Astrocyte (in vitro differentiated cells and primary cell): Measurements from ENCODE around the gene PAPPA2.

ENCODE experiments used
- EZH2 ChIP-seq: IDR thresholded peaks from 2 replicates; pipeline ENCODE4 v1.6.1; 2012; ENCODE audit warnings: mild to moderate bottlenecking, low read length, inconsistent platforms; ENCODE audit not compliant: insufficient read depth
- TF ChIP-seq, protein P1 (sequence below): IDR thresholded peaks from 2 replicates; pipeline ENCODE4 v1.5.1; 2011; ENCODE audit warnings: low read depth, mild to moderate bottlenecking, inconsistent platforms, low read length, moderate library complexity; ENCODE audit not compliant: insufficient read depth

- TF ChIP-seq, protein P1, sequence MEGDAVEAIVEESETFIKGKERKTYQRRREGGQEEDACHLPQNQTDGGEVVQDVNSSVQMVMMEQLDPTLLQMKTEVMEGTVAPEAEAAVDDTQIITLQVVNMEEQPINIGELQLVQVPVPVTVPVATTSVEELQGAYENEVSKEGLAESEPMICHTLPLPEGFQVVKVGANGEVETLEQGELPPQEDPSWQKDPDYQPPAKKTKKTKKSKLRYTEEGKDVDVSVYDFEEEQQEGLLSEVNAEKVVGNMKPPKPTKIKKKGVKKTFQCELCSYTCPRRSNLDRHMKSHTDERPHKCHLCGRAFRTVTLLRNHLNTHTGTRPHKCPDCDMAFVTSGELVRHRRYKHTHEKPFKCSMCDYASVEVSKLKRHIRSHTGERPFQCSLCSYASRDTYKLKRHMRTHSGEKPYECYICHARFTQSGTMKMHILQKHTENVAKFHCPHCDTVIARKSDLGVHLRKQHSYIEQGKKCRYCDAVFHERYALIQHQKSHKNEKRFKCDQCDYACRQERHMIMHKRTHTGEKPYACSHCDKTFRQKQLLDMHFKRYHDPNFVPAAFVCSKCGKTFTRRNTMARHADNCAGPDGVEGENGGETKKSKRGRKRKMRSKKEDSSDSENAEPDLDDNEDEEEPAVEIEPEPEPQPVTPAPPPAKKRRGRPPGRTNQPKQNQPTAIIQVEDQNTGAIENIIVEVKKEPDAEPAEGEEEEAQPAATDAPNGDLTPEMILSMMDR = no peak
- no peak for TF ChIP-seq EZH2
Measured at GRCh38 chr1:176858433-176858916, 395.5 kb downstream of the PAPPA2 start.
